SK-N-SH treated with all-trans-retinoic acid at 6 μM for 48 hours (cell line): Measurements from ENCODE around the gene PSAP.

Experiments used
- ARNTL ChIP-seq: fragments of 450-650 bp; formaldehyde crosslinking; IDR thresholded peaks from 2 replicates; pipeline ENCODE4 v1.5.0; 2020; ENCODE audit warnings: low read depth, mild to moderate bottlenecking, moderate library complexity, borderline replicate concordance
- CSDC2 ChIP-seq: fragments of 250-450 bp; sonication (Bioruptor Pico); IDR thresholded peaks from 2 replicates; pipeline ENCODE4 v1.5.0; 2020; ENCODE audit warnings: mild to moderate bottlenecking, moderate library complexity
- ESRRG ChIP-seq: fragments of 250-450 bp; sonication (Bioruptor Pico); IDR thresholded peaks from 2 replicates; pipeline ENCODE4 v1.6.1; 2021; ENCODE audit warnings: mild to moderate bottlenecking
- GLIS3 ChIP-seq: fragments of 250-450 bp; sonication (Bioruptor Pico); IDR thresholded peaks from 2 replicates; pipeline ENCODE4 v1.5.0; 2020; ENCODE audit warnings: mild to moderate bottlenecking, moderate library complexity
- ISL1 ChIP-seq: fragments of 250-450 bp; sonication (Bioruptor Pico); IDR thresholded peaks from 2 replicates; pipeline ENCODE4 v2.1.2; 2022; ENCODE audit warnings: mild to moderate bottlenecking, moderate library complexity
- PPARA ChIP-seq: fragments of 250-450 bp; sonication (Bioruptor Pico); IDR thresholded peaks from 2 replicates; pipeline ENCODE4 v1.5.0; 2020; ENCODE audit warnings: mild to moderate bottlenecking, borderline replicate concordance
- SNAI2 ChIP-seq: fragments of 250-450 bp; sonication (Bioruptor Pico); IDR thresholded peaks from 2 replicates; pipeline ENCODE4 v1.5.0; 2020; ENCODE audit warnings: mild to moderate bottlenecking, moderate library complexity
- TOX ChIP-seq: fragments of 250-450 bp; sonication (Bioruptor Pico); IDR thresholded peaks from 2 replicates; pipeline ENCODE4 v1.8.0; 2021; ENCODE audit warnings: mild to moderate bottlenecking, moderate library complexity, borderline replicate concordance
- ZFP3 ChIP-seq: fragments of 250-450 bp; sonication (Bioruptor Pico); IDR thresholded peaks from 2 replicates; pipeline ENCODE4 v1.5.0; 2020; ENCODE audit warnings: mild to moderate bottlenecking, moderate library complexity
- ZFP30 ChIP-seq: fragments of 450-650 bp; formaldehyde crosslinking; IDR thresholded peaks from 2 replicates; pipeline ENCODE4 v1.5.0; 2022; ENCODE audit warnings: mild to moderate bottlenecking, moderate library complexity
- ZNF565 ChIP-seq: fragments of 450-650 bp; formaldehyde crosslinking; conservative IDR thresholded peaks from 2 replicates; pipeline ENCODE4 v1.5.0; 2020; ENCODE audit warnings: low read depth, mild to moderate bottlenecking, moderate library complexity

- TF ChIP-seq ZFP30 (CRISPR knock-in tag), result no peak
- TF ChIP-seq SNAI2 (CRISPR knock-in tag), result no peak
- TF ChIP-seq TOX (CRISPR knock-in tag), result no peak
- TF ChIP-seq GLIS3 (CRISPR knock-in tag), result no peak
- no peak for TF ChIP-seq ESRRG (CRISPR knock-in tag)
- TF ChIP-seq PPARA (CRISPR knock-in tag), result no peak
- TF ChIP-seq ZFP3 (CRISPR knock-in tag), result no peak
- TF ChIP-seq ZNF565 (CRISPR knock-in tag), result no peak
- TF ChIP-seq CSDC2 (CRISPR knock-in tag), result no peak
- TF ChIP-seq ISL1 (CRISPR knock-in tag), result no peak
- no peak for TF ChIP-seq ARNTL (CRISPR knock-in tag)
Observed at GRCh38 chr10:71850743-71851464, at the start of gene PSAP.
